Measurements from ENCODE around the gene CCNY. TPM values are rescaled to one million over a fixed set of nuclear protein-coding genes. Genes with fewer than 3 reads are reported as not detected.
A peak's percentile ranks its signal among the peaks of the same experiment; 100 is the strongest.

CCNY gene
- total RNA-seq, 4 donors from 2014 or later, result 22.4 to 35.1 (median 29.9) TPM

DNA sequence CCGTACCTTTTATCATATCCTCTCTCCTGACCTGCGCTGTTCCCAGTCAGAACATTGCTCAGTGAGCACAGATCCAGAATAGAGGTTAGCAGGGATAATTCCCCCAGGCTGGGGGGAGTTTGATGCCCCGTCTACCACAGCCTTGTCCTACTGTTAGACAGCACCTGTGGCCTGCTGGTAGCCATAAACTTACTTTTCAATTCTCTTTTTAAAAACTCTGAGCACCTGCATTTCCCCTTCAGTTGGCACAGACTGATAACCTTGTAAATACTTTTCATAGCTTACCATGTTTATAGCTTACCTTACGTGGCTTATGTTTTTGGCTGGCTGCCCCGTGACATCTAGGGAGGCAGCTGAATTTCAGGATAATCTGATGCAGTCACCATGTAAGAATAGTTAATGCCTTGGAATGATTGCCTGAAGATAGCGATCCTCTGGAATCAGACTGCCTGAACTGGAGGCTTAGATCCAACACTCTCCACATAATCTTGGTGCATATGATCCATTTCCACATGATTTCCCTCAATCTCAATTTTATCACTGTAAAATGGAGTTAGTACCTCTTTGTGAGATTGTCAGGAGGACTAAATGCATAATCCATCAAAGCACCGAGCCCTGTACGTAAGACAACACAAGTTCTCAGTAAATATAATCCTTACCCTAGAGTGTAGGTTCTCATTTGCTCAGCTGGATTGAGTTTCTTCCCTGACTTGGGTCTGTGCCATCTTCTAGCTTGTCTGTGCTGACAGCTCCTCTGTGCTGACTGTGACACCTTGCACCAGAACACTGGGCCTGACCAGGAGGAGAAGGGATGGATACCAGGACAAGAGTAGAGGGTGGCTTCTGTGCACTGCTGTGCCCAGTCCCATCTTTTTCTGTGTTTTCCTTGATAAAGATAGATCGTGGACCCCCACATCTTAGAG lies 157.1 kb downstream of the CCNY start:
- no peak for DNase-seq (ENCODE audit: low spot score in 2 of 2)
- WGBS, result 60% methylated on average over 9 of the region's 9 CpGs
- TF ChIP-seq POLR2A (IDR thresholded peaks at IDR 0.05) (no peak), CTCF (IDR thresholded peaks at IDR 0.05) (no peak)
- Histone ChIP-seq H3K4me3 (no peak overlapping the region), H3K36me3 (no peaks in the 10 kb centered on the region), H3K4me1 (peaks cover 31% of the 10 kb centered on the region), H3K27me3 (no peaks in the 10 kb centered on the region), H3K27ac (no peak overlapping the region), H3K9me3 (no peaks in the 10 kb centered on the region)

- no peaks in the 10 kb centered on the region for H3K36me3 ChIP-seq
- H3K4me1 ChIP-seq, result peaks cover 31% of the 10 kb centered on the region
- no peak for TF ChIP-seq EP300 (IDR thresholded peaks at IDR 0.05)
- no peak for TF ChIP-seq CTCF (IDR thresholded peaks at IDR 0.05)
- TF ChIP-seq POLR2AphosphoS5 (IDR thresholded peaks at IDR 0.05), result no peak
- TF ChIP-seq POLR2A (IDR thresholded peaks at IDR 0.05), result no peak
- H3K9me3 ChIP-seq, result no peaks in the 10 kb centered on the region
- H3K27me3 ChIP-seq, result no peaks in the 10 kb centered on the region
- 52% methylated on average over 5 of the region's 5 CpGs for WGBS
- no peak overlapping the region for H3K4me3 ChIP-seq
- peak overlapping the region; percentile 17 for H3K27ac ChIP-seq
- no peak for DNase-seq (ENCODE audit: low spot score in 2 of 2)
These were observed 159.3 kb downstream of the CCNY start for GRCh38 chr10:35495521-35496119.

- Histone ChIP-seq H3K36me3 (peaks cover 2% of the 10 kb centered on the region), H3K9me3 (no peaks in the 10 kb centered on the region), H3K27me3 (no peaks in the 10 kb centered on the region), H3K27ac (no peak overlapping the region), H3K4me1 (peaks cover 23% of the 10 kb centered on the region), H3K4me3 (no peak overlapping the region)
- WGBS, result 100% methylated on average over 3 of the region's 3 CpGs
- no peak for TF ChIP-seq CTCF (IDR thresholded peaks at IDR 0.05)
- TF ChIP-seq EP300 (IDR thresholded peaks at IDR 0.05), result no peak
- no peak for TF ChIP-seq POLR2AphosphoS5 (IDR thresholded peaks at IDR 0.05)
- TF ChIP-seq POLR2A (IDR thresholded peaks at IDR 0.05), result no peak
- no peak for DNase-seq (ENCODE audit: low spot score in 2 of 2)
These were observed 161.6 kb downstream of the CCNY start for GRCh38 chr10:35497909-35498308.

DNA sequence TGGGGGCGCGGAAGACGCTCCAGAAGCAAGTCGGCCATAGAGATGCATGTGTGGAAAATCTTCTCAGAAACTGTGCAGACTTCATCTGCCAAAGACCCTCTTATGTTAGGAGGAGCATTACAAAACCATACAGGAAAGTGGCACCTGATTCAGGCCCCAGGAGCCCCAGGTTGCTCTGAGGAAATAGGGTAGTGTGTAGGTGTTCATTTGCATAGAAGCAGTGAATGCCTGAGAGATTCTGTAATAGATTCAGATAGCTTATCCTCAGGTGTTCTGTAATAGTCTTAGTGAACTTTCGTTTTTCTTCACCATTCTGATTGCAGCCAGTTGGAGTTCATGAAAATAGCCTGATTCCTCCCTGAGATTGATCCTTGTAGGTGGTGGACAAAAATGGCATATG lies 162.4 kb downstream of the CCNY start:
- no peak overlapping the region for H3K27ac ChIP-seq
- H3K9me3 ChIP-seq, result no peaks in the 10 kb centered on the region
- peaks cover 3% of the 10 kb centered on the region for H3K36me3 ChIP-seq
- DNase-seq (ENCODE audit: low spot score in 2 of 2), result no peak
- TF ChIP-seq EP300 (IDR thresholded peaks at IDR 0.05) (no peak), CTCF (IDR thresholded peaks at IDR 0.05) (no peak), POLR2AphosphoS5 (IDR thresholded peaks at IDR 0.05) (no peak), POLR2A (IDR thresholded peaks at IDR 0.05) (no peak)
- H3K4me3 ChIP-seq, result no peak overlapping the region
- H3K4me1 ChIP-seq, result peaks cover 15% of the 10 kb centered on the region
- no peaks in the 10 kb centered on the region for H3K27me3 ChIP-seq
- WGBS, result 95% methylated on average over 5 of the region's 5 CpGs

- no peak for DNase-seq (ENCODE audit: low spot score in 2 of 2)
These were observed 165.6 kb downstream of the CCNY start for GRCh38 chr10:35501923-35502322.

More at GRCh38 chr10:35501923-35502322, 165.6 kb downstream of the CCNY start:
- Histone ChIP-seq H3K9me3 (no peaks in the 10 kb centered on the region), H3K27me3 (no peaks in the 10 kb centered on the region), H3K36me3 (peaks cover 3% of the 10 kb centered on the region), H3K4me3 (no peak overlapping the region), H3K27ac (no peak overlapping the region), H3K4me1 (no peaks in the 10 kb centered on the region)
- WGBS, result 92% methylated on average over 2 of the region's 2 CpGs
- TF ChIP-seq CTCF (IDR thresholded peaks at IDR 0.05) (no peak), POLR2AphosphoS5 (IDR thresholded peaks at IDR 0.05) (no peak), EP300 (IDR thresholded peaks at IDR 0.05) (no peak), POLR2A (IDR thresholded peaks at IDR 0.05) (no peak)

Data from suprapubic skin (tissue), 4 donors.